Measurements from ENCODE around the gene GRK6. TPM values are rescaled to one million over a fixed set of nuclear protein-coding genes. Genes with fewer than 3 reads are reported as not detected.

The GRK6 gene
- total RNA-seq, 2 donors from 2014 or later = 28.6 to 32.4 TPM

- H3K27ac ChIP-seq = peak overlapping the region; percentile 84
Observed at GRCh38 chr5:177427211-177427822, 841 bp downstream of the GRK6 start.

GRCh38 chr5:177427919-177428573 is 1.6 kb downstream of the GRK6 start:
- no peaks in the 10 kb centered on the region for H3K9me3 ChIP-seq
- peak overlapping the region in 1 of 2 donors; percentile 84 for H3K27ac ChIP-seq
- no peaks in the 10 kb centered on the region for H3K27me3 ChIP-seq (replicated peaks; ENCODE audit: insufficient read depth)
- no peak for DNase-seq (ENCODE audit: low spot score)
- H3K4me1 ChIP-seq (replicated peaks) = peaks cover 3% of the 10 kb centered on the region
- 74% methylated on average over 11 of the region's 11 CpGs for WGBS
- intact Hi-C loops (cut with DNase I) = no loop called here
- H3K4me3 ChIP-seq = peak overlapping the region; percentile 89 to 90
- TF ChIP-seq POLR2A (IDR thresholded peaks at IDR 0.05) (no peak), CTCF (IDR thresholded peaks at IDR 0.05) (no peak), POLR2AphosphoS5 (IDR thresholded peaks at IDR 0.05) (no peak)
- H3K36me3 ChIP-seq = peaks cover 1 to 6% of the 10 kb centered on the region in 2 donors

More at GRCh38 chr5:177427211-177427822, 841 bp downstream of the GRK6 start:
- Histone ChIP-seq H3K9me3 (no peaks in the 10 kb centered on the region), H3K27me3 (replicated peaks; ENCODE audit: insufficient read depth) (no peaks in the 10 kb centered on the region), H3K4me1 (replicated peaks) (peaks cover 3% of the 10 kb centered on the region), H3K36me3 (peaks cover 0 to 2% of the 10 kb centered on the region in 2 donors), H3K4me3 (peak overlapping the region; percentile 89 to 90)
- 12% methylated on average over 11 of the region's 11 CpGs for WGBS
- intact Hi-C loops (cut with DNase I) = no loop called here
- peak; percentile 29 for DNase-seq (ENCODE audit: low spot score)
- TF ChIP-seq POLR2A (IDR thresholded peaks at IDR 0.05) (no peak), CTCF (IDR thresholded peaks at IDR 0.05) (no peak), POLR2AphosphoS5 (IDR thresholded peaks at IDR 0.05) (no peak)

- DNase-seq (ENCODE audit: low spot score) = no peak
- Histone ChIP-seq H3K27me3 (replicated peaks; ENCODE audit: insufficient read depth) (no peaks in the 10 kb centered on the region), H3K36me3 (peaks cover 8 to 13% of the 10 kb centered on the region in 2 donors), H3K4me1 (replicated peaks) (peaks cover 3% of the 10 kb centered on the region), H3K4me3 (no peak overlapping the region), H3K27ac (no peak overlapping the region), H3K9me3 (no peaks in the 10 kb centered on the region)
- TF ChIP-seq CTCF (IDR thresholded peaks at IDR 0.05) (no peak), POLR2AphosphoS5 (IDR thresholded peaks at IDR 0.05) (no peak), POLR2A (IDR thresholded peaks at IDR 0.05) (no peak)
- 86% methylated on average over 10 of the region's 10 CpGs for WGBS
- intact Hi-C loops (cut with DNase I) = no loop called here
Observed at GRCh38 chr5:177428574-177429217, 2.2 kb downstream of the GRK6 start.

- no peak overlapping the region for H3K4me3 ChIP-seq
- no peak for DNase-seq (ENCODE audit: low spot score)
- intact Hi-C loops (cut with DNase I) = no loop called here
Observed at GRCh38 chr5:177429248-177430040, 3.0 kb downstream of the GRK6 start.

More at GRCh38 chr5:177429248-177430040, 3.0 kb downstream of the GRK6 start:
- no peaks in the 10 kb centered on the region for H3K27me3 ChIP-seq (replicated peaks; ENCODE audit: insufficient read depth)
- H3K27ac ChIP-seq = no peak overlapping the region
- no peaks in the 10 kb centered on the region for H3K9me3 ChIP-seq
- 80% methylated on average over 6 of the region's 6 CpGs for WGBS
- TF ChIP-seq CTCF (IDR thresholded peaks at IDR 0.05) (no peak), POLR2A (IDR thresholded peaks at IDR 0.05) (no peak), POLR2AphosphoS5 (IDR thresholded peaks at IDR 0.05) (no peak)
- peaks cover 13 to 15% of the 10 kb centered on the region in 2 donors for H3K36me3 ChIP-seq
- peaks cover 3% of the 10 kb centered on the region for H3K4me1 ChIP-seq (replicated peaks)

All from prostate gland (tissue), 2 donors.